Measurements from ENCODE around the gene ERG.
A peak's percentile ranks its signal among the peaks of the same experiment; 100 is the strongest.

Gene ERG

DNA sequence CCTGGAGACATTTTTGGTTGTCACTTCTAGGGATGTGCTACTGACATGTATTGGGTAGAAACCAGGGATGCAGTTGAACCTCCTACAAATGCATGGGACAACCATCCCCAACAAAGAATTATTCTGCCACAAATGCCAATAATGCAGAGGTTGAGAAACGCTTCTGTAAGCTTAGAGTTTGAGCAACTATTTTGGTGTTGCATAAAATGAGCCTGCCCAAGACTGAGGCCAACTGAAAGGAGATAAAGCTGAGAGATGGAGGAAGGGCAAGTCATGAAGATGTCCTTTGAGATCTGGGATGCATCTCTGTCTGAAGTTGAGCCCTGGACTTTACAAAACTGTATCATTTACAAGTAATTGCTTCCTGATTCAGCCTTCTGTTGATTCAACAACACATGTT, 134.6 kb downstream of the ERG start:
- DNase-seq (ENCODE audit: extremely low read depth in 1 of 2, low read depth in 1 of 2), result no peak

DNA sequence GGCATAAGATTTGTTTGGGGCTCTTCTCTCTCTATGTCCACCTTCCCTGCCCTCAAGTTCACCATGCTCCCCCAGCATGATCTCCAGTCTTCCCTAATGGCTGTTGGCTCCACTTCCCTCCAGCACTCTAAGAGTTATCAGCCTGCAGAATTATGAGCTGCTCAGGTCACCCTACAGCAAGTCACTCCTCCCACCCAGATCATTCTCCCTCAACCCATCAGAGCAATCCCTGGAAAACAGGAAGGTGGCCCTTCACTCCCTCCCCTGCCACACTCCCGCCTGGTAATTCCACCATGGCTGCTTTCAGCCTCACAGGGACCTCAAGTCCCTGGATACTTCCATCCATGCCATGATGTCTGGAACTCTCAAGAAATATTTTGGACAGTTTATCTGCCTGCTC, 137.0 kb downstream of the ERG start:
- DNase-seq (ENCODE audit: extremely low read depth in 1 of 2, low read depth in 1 of 2), result no peak

DNA sequence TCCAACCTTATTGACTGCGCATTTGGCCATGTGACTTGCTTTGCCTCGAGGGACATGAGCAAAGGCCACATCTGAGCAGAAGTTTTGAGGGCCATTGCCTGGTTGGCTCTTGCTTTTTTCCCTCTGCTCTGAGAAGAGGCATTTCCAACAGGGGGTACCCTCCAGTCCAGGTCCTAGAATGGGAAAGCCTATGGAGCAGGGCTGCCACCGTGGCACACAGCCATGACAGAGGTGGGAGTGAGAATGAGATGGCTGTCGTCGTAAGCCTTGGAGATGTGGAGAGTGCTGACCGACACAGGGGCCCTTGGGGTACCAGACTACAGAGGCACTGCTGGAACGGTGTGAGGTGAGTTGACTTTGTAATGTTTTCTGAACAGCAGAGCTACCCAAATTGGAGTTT, 138.4 kb downstream of the ERG start:
- no peak for DNase-seq (ENCODE audit: extremely low read depth in 1 of 2, low read depth in 1 of 2)

DNA sequence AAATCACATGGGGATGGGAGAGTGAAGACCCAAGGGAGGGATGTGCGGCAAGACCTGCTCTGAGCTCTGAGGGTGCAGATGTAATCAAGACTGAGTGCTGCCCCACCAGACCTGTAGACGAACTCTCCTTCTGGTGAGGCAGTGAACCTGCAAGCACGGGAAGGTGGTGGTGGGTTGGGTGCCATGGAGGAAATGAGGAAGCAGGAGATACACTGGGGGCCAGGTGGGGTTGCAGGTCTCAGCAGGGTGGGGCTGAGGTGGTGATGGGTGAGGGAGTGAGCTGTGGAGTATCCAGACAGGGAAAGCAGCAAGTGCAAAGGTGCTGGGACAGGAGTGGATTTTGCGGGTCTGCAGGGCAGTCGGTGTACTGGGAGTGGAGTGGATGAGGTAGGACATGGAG, 139.2 kb downstream of the ERG start:
- no peak for DNase-seq (ENCODE audit: extremely low read depth in 1 of 2, low read depth in 1 of 2)

DNA sequence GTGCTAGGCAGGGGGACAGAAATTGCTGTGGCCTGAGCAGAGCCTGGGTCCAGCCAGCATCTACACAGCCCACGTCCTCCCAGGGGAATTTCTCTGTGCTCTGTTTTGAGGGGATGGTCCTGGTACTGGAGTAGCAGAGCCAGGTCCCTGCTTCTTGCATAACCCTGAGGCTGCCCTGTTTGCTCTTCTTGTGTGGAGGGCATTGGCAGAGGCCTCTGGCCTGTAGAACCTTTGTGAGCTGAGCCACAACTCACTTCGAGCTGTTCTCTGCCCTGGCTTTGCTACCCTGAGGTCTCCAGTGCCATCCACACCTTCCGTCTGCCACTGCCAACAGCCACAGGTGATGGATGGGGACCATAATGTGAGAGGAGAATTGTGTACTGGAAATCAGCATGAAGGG, 139.6 kb downstream of the ERG start:
- no peak for DNase-seq (ENCODE audit: extremely low read depth in 1 of 2, low read depth in 1 of 2)

DNA sequence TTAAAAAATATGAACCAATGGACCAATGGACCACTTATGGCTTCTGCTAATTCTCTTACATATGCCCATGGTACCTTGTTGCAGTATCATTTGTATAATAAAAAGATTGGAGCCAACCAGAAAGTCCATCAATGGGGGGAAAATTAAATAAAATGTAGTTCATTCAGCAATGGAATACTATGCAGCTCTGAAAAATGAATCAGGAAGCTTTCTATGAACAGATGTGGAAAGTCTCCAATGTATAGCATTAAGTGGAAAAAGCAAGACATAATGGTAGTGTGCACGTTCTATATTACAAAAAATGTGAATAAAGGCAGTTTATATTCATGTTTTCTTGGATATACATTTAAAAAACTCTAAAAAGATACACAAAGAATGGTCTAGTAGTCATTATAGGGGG, 140.2 kb downstream of the ERG start:
- no peak for DNase-seq (ENCODE audit: extremely low read depth in 1 of 2, low read depth in 1 of 2)

DNA sequence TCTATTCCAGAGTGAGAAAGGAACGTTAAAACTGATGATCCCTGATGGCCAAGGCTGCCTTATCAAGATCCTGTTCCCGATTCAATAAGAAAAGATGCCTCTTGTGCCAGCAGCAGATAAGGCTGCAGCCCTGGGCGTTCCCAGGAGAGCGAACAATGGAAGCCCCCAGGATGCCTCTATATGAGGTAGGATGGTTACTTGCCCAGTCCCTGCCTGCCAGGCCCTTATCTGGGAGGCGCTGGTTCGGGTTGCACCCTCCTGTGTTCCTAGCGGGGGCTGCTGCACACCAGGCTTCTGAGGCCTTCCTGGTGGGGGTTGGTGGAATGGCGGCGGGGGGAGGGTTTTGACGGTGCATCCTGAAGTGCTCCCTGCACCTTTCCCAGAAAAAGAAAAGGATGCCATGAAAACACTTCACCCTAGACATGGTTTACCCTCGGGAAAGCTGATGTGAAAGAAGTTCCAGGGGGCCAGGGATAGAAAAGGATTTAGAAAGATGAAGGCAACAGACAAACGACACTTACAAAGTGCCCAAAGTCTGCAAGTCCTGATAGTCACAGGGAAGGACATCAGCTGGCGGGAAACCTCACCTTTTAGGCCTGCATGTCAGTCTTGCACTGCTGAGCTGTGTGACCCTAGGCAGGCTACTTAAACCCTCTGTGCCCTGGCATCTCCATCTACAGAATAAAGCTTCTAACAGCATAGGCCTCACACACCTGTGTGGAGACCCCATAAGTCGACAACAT, 141.2 kb downstream of the ERG start:
- DNase-seq (ENCODE audit: extremely low read depth in 1 of 2, low read depth in 1 of 2), result no peak

DNA sequence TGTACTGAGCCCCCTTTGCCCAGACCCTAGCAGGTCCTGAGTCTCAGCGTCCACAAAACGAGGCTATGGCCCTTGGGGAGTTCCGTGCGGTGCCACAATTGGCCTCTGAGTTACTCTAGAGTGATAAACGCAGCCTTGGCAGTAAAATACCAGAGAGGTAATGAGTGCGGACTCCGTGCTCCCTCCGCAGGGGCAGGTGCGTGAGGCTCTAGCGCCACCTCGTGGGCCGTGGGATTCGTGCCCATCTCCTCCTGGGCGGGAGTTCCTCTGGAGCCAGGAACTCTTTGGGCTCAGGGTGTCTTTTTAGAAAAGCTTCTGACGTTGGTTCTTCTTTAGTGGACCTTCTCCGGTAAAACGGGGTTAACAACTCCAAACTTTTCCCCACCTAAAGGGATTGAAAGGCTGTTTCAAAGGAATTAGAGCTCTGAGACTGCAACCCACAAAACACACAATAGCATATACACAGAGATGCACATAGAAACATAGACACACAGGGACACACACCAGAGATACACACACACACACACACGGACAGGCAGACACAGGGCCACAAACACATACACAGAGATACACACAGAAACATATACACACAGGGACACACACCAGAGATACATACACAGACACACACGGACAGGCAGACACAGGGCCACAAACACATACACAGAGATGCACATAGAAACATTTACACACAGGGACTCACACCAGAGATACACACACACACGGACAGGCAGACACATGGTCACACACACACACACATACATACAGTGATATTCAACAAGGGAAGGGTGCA, 142.1 kb downstream of the ERG start:
- DNase-seq (ENCODE audit: extremely low read depth in 1 of 2, low read depth in 1 of 2), result peak; percentile 17 to 38

DNA sequence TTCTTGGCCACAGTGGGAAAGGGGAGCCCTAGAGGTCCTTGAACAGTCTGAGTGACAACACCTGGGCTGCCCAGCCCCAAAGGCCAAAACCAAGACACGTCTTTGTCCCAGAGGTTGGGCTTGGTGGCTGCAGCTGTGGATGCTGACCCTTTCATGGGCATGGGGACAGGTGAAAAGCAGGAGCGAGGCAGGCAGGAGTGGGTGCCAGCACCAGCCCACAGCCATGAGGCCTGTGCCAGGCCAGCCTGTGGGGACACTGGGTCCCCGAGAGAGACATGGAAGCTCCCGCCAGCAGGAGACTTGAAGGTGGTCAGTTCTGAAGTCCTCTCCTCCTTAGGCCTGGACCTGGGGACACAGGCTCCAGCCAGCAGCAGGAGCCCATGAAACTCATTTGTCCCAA, 142.9 kb downstream of the ERG start:
- DNase-seq (ENCODE audit: extremely low read depth in 1 of 2, low read depth in 1 of 2), result no peak

DNA sequence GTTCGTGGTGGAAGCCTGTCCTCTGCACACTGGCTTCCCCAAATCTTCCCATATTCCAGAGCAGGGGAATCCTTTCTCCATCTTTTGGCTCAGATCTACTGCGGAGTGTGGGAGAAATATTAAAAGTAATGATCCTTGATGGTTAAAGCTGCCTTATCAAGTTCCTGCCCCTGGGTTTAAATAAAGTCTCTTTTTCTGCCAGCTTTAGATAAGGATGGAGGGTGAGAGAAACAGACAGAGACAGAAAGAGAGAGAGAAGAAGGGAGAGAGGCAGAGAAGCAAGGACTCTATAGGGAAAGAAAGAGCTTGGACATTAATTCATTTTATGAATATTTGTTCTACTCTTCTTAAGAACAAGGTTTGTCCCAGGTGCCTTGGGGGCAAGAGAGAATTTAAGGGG, 143.5 kb downstream of the ERG start:
- DNase-seq (ENCODE audit: extremely low read depth in 1 of 2, low read depth in 1 of 2), result no peak

DNA sequence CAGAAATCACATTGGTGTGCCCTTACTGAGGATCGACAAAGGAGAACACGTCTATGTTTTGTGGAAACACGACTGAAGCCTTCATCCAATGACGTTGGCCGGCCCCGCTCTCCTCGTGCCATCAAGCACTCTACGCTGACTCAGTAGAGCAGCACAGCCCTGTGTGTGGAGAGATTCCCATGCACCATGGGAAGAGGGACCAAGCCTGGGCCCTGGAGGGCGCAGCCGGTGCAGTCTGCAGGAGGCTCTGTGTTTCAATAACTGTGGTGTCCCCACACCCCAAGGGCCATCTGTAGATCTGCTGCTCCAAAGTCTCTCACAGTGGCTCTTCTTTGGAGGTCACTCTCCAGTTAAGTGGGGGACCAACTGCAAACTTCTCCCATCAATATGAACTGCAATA, 144.0 kb downstream of the ERG start:
- DNase-seq (ENCODE audit: extremely low read depth in 1 of 2, low read depth in 1 of 2), result no peak

DNA sequence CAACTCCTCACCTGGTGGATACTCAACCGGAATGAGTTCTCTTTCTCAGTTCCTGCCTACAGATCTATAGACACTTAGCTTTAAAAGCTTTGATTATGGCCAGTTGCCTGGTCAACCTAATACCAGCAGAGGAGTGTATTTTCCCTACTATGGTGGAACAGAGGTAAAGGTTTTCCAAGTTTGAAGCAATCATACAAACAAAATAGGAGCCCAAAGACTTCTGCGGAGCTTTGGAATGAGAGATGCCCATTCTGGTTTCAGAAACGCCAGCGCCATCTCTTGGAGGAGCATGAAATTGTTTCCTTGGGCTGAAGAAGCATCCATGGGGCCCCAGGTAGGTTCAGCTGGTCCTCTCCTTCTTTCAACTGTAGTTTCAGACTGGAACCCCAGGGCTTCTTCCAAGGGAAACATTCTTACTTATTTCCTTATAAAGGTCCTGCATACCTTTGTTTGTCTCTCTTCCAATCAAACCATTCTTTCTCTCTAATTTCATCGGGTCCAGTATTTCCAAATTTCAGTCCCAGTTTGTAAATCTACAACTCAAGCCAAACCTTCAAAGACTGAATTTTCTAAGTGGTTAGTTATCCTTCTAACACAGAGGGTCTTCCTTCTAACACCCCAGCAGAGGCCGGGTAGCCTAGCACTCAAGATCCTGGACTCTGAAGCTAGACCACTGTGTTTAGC, 145.6 kb downstream of the ERG start:
- DNase-seq (ENCODE audit: extremely low read depth in 1 of 2, low read depth in 1 of 2), result no peak

DNA sequence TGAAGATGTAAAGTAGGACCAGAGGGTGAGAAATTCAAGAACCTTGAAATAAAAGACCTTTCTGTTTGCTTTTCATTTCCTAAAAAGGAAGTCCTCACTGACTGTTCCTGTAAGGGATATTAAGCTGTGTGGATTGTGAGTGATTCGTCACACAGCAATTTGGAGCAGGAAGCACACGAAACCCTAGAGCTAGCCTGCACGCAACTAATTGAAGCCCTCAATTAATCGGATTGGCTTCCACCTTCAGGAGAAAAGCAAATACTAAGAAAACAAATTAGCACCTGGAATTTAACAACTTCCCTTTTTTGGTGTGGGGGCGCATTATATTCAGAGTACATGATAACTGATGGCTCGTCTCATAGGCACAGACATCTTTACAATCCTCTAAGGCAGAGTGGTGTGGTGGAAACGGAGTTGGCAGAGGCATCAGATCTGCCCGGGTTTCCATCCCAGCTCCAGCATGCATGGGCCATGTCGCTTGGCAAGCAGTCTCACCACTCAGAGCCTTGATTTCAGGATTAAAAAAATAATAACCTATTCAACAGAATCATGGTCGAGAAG, 146.2 kb downstream of the ERG start:
- DNase-seq (ENCODE audit: extremely low read depth in 1 of 2, low read depth in 1 of 2), result no peak

DNA sequence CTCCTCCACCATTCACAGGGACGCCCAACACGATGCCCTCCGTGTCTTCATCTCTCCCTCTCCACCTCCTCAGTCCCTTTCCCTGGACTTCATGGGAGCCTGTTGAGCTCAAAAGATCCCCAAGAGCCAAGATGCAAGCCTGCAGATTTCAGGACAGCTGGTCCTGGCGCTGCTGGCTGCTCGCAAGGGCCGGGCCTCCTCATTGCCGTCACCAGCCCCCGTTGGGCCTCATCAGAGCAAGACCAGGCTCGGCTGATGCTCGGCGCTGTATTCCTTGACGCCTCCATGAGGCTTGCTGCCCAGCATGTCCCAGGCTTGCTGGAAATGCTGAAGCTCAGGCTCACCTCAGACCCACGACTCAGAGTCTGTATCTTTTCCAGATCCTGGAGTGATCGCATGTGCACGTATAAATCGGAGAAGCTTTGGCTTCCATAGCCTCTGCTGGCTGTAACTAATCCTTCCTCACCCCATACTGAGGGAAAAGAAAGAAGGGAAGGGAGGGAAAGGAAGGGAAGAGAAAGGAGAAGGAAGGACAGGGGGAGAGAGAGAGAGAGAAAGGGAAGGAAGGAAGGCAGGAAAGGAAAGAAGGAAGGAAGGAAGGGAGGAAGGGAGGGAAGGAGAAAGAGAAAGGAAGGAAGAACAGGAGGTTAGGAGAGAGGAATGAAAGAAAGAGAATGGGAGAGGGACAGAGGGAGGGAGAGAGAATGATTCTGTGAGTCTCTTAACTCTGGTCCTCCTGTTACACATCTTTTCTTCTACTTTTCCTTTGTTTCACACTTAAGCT, 146.9 kb downstream of the ERG start:
- no peak for DNase-seq (ENCODE audit: extremely low read depth in 1 of 2, low read depth in 1 of 2)

DNA sequence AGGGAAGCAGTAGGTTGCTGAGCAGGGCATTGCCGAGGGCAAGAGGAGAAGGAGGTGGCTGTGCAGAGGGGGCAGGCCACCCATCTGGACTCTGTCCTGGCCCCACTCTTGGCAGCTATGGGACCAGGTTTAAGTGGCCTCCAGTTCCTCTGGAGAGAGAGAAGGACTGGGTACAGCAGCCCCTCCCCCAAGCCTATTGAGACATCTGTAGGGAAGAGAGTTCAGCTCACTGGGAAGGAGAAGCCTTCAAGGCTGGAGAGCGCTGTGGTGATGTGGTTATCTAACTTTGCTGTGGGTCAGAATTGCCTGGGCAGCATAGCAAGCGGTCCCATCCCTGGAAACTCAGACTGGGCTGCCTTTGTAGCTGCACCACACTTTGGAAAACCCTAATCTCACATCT, 147.6 kb downstream of the ERG start:
- DNase-seq (ENCODE audit: extremely low read depth in 1 of 2, low read depth in 1 of 2), result no peak

DNA sequence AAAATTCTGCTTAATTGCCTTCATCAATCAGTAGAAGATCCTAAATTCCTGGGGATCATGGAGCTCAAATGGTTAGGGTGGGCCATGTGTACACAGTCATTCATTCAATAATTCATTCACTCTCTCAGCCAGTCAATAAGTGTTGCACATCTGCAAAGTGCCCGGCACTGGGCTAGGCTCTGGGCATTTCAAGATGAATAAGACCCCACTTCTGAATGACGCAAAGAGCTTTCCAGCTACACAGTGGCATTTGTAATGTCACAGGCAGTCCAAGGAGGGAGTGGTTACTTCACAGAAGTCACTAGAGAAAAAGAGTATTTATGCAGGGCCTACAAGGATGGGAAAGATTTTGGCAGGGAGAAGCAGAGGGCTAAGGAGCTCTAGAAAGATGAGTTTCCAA, 148.3 kb downstream of the ERG start:
- no peak for DNase-seq (ENCODE audit: extremely low read depth in 1 of 2, low read depth in 1 of 2)

DNA sequence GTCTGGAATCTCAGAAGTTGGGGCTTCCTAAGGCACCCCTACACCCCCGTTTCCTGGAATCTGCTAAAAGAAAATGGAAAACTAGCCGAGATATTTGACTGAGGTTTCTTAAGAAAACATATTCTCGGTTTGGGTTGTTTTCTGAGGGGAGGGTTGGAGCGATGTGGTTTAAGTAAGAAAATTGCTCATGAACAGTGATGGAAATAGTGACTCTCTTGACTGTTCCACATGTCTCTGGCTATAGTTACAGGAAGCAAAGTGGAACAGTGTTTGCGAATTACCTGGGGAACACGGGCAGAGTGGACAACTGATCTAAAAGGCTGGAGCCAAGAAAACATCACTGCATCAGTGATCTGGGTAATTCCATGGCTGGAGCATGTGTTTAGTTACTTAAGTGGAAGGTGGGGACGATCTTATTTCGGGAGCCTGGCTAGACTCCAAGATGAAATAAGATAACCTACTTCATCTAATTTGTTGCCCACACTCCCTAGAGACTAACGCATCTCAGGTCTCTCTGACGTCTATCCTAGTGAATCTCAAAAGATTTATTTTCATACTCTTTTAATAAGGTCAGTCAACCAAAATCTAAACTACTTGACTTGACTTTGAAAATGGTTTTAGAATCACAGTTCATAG, 149.0 kb downstream of the ERG start:
- DNase-seq (ENCODE audit: extremely low read depth in 1 of 2, low read depth in 1 of 2), result no peak

DNA sequence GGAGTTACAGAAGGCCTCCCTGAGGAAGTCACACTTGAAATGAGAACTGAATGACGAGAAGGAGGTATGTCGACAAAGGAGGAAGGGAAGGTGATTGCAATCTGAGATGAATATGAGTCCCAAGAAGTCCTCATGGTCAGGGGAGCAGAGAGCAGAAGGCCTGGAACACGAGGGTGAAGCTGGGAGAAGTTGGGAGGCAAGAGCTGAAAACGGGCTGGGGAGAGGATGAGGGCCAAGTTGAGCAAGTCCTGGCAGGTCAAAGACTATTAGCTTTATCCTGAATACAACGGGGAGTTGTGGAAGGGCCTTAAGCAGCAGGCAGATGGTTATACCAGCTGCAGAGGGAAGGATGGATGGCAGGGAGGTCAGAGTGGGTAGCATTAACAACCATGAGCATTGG, 152.0 kb downstream of the ERG start:
- DNase-seq (ENCODE audit: extremely low read depth in 1 of 2, low read depth in 1 of 2), result no peak

DNA sequence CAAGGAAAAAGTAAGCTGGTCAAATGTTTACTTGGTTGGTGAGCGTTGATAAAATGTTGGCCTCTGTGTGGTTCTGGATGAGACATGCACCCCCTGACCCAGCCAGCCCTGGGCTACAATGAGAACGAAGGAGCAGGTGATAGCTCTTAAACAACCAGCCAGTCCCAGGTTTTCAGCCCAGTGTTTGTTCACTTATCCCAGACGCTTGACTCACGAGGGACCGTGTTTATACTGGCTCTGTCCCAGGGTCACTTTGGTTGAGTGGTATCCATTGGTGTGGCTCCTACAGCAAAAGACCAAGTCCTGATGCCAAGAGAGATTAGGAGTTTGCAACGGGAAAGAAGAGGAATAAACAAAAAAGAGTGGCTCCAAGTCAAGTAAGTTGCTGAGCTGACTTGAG, 154.6 kb downstream of the ERG start:
- DNase-seq (ENCODE audit: extremely low read depth in 1 of 2, low read depth in 1 of 2), result no peak

DNA sequence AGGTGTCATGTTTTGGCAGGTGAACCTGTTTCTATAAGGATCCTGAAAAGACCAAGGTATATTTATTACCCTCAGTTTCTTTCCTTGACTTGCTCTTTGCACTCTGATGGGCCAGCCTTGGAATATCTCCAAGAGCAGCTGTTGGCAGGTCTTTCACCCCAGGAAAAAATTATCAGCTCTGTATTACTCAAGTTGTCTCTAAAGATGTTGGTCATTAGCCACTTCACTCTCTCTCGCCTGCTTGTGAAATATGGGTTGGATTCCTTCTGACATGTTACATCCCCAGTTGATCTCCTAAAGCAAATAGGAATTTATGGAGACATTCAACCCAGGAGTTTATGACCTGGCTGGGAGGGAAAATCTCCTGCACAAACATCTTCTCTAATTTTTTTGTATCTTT, 155.5 kb downstream of the ERG start:
- DNase-seq (ENCODE audit: extremely low read depth in 1 of 2, low read depth in 1 of 2), result no peak

All from activated CD8-positive, alpha-beta memory T cell treated with anti-CD3 and anti-CD28 coated beads for 1 hour (primary cell).